Endothelial cell of umbilical vein (primary cell): ENCODE results near the gene WNT11. TPM values are rescaled to one million over a fixed set of nuclear protein-coding genes. Genes with fewer than 3 reads are reported as not detected.

Source experiments
- BruUV-seq: library from RNA; stranded (reverse); fragments of 400-500 nt; replicated peaks from 2 replicates; lab custom pipeline; 2021; lab: Mats Ljungman, UMichigan
- CTCF ChIA-PET: fragments of 300-600, 350-600 bp; sonication (Branson Sonifier 250); formaldehyde crosslinking; loops from one replicate; lab custom pipeline; 2021; ENCODE audit warnings: antibody characterized with exemption, inconsistent platforms; lab: Charles Lee
- POLR2A ChIA-PET: fragments of 300-600, 350-600 bp; sonication (Branson Sonifier 250); formaldehyde crosslinking; loops from one replicate; lab custom pipeline; 2021; ENCODE audit warnings: antibody characterized with exemption, inconsistent platforms; lab: Charles Lee
- DNase-seq: peaks from one replicate; pipeline ENCODE4 v3.0.0-alpha.2; 2011; ENCODE audit warnings: low read depth, low spot score
- FAIRE-seq: peaks from 2 replicates; lab custom pipeline; 2011; peaks lifted over from hg19 to GRCh38; lab: Jason Lieb, UNC
- H2AFZ ChIP-seq: 2 replicates; pipeline ENCODE4 v1.6.0; 2012; ENCODE audit warnings: low read depth, low read length, control low read depth, inconsistent platforms
- H3K27ac ChIP-seq: 2 replicates; pipeline ENCODE4 v1.5.1; 2011; ENCODE audit warnings: low read depth, mild to moderate bottlenecking, control low read depth, low read length, moderate library complexity; ENCODE audit not compliant: insufficient read depth
- H3K27me3 ChIP-seq, 2 experiments: 2 replicates each; pipeline versions ENCODE4 v1.6.0 to v1.6.1; 2011; ENCODE audit warnings: low read length in 2 of 2, mixed read lengths in 1 of 2; ENCODE audit not compliant: control insufficient read depth in 2 of 2, insufficient read depth in 2 of 2
- H3K36me3 ChIP-seq, 2 experiments: 2 replicates in 1 of 2; 3 replicates in 1 of 2; pipeline ENCODE4 v1.5.1; 2011; ENCODE audit warnings: low read length in 2 of 2, mild to moderate bottlenecking in 1 of 2, moderate library complexity in 1 of 2; ENCODE audit not compliant: control insufficient read depth in 2 of 2, insufficient read depth in 2 of 2; ENCODE audit errors: extremely low read depth in 1 of 2
- H3K4me1 ChIP-seq: 3 replicates; pipeline ENCODE4 v1.5.1; 2011; ENCODE audit warnings: mild to moderate bottlenecking, low read length; ENCODE audit not compliant: control insufficient read depth, insufficient read depth; ENCODE audit errors: extremely low read depth
- H3K4me2 ChIP-seq: 2 replicates; pipeline ENCODE4 v1.6.1; 2011; ENCODE audit warnings: low read length, control low read depth, mixed read lengths; ENCODE audit not compliant: insufficient read depth
- H3K4me3 ChIP-seq, 3 experiments: fragments of 200-600 bp in 1 of 3; sonication (generic), shearing (Covaris generic) in 1 of 3; replicated peaks in 1 of 3; 2 replicates each; pipeline ENCODE4 v1.5.1; 2011 to 2016; ENCODE audit warnings: control low read depth in 3 of 3, low read length in 3 of 3, mild to moderate bottlenecking in 2 of 3, inconsistent platforms in 1 of 3, low read depth in 1 of 3, moderate library complexity in 1 of 3; ENCODE audit not compliant: insufficient read depth in 1 of 3
- H3K79me2 ChIP-seq: 2 replicates; pipeline ENCODE4 v1.6.0; 2012; ENCODE audit warnings: low read length, inconsistent platforms; ENCODE audit not compliant: control insufficient read depth, insufficient read depth
- H3K9ac ChIP-seq: replicated peaks from 2 replicates; pipeline ENCODE3; 2011; ENCODE audit warnings: low read length, control low read depth; ENCODE audit not compliant: insufficient read depth; ENCODE audit errors: extremely low read depth
- H3K9me1 ChIP-seq: replicated peaks from 3 replicates; pipeline ENCODE4 v1.6.0; 2011; ENCODE audit warnings: mild to moderate bottlenecking, low read length; ENCODE audit not compliant: control insufficient read depth, insufficient read depth; ENCODE audit errors: extremely low read depth
- H3K9me3 ChIP-seq: replicated peaks from 2 replicates; pipeline ENCODE4 v1.5.1; 2012; ENCODE audit warnings: low read length, inconsistent platforms; ENCODE audit not compliant: control insufficient read depth, insufficient read depth
- H4K20me1 ChIP-seq: replicated peaks from 2 replicates; pipeline ENCODE3; 2011; ENCODE audit warnings: mild to moderate bottlenecking, low read length; ENCODE audit not compliant: control insufficient read depth, insufficient read depth; ENCODE audit errors: extremely low read depth
- EZH2 ChIP-seq: IDR thresholded peaks from 2 replicates; pipeline ENCODE4 v1.6.1; 2012; ENCODE audit warnings: borderline replicate concordance, low read depth, mild to moderate bottlenecking, moderate library complexity, low read length, inconsistent platforms; ENCODE audit not compliant: severe bottlenecking
- FOS ChIP-seq: IDR thresholded peaks from 2 replicates; pipeline ENCODE4 v1.6.1; 2011; ENCODE audit warnings: mild to moderate bottlenecking, low read length, moderate library complexity, borderline replicate concordance; ENCODE audit not compliant: insufficient read depth
- GATA2 ChIP-seq: IDR thresholded peaks from 2 replicates; pipeline ENCODE4 v1.7.0; 2011; ENCODE audit warnings: low read depth, mild to moderate bottlenecking, moderate library complexity, mixed read lengths, low read length; ENCODE audit not compliant: insufficient read length, insufficient read depth
- JUN ChIP-seq: IDR thresholded peaks from 2 replicates; pipeline ENCODE4 v1.6.1; 2011; ENCODE audit warnings: borderline replicate concordance, low read depth; ENCODE audit not compliant: insufficient read length, insufficient read depth
- MYC ChIP-seq: IDR thresholded peaks from one replicate; pipeline ENCODE4 v1.6.1; 2011; ENCODE audit warnings: mild to moderate bottlenecking, low read depth, low read length
- POLR2A ChIP-seq: IDR thresholded peaks from 2 replicates; pipeline ENCODE4 v1.6.1; 2012; ENCODE audit warnings: low read depth, mild to moderate bottlenecking, control low read depth, low read length
- POLR2AphosphoS5 ChIP-seq: IDR thresholded peaks from 2 replicates; pipeline ENCODE4 v1.6.1; 2012; ENCODE audit warnings: low read depth, mild to moderate bottlenecking, control low read depth, low read length, moderate library complexity; ENCODE audit not compliant: insufficient read depth
- dilution Hi-C: fragments of 300-500 bp; cut with MboI; formaldehyde crosslinking; loops from one replicate; pipeline ENCODE4 v1.15.0; 2019; ENCODE audit warnings: low sequenced_read_pairs; ENCODE audit not compliant: extremely low pct_ligation_motif_present
- intact Hi-C: fragments of 100-400 bp; cut with micrococcal nuclease; formaldehyde crosslinking; loops from one replicate; pipeline ENCODE4 v1.10.0; 2022
- polyA plus RNA-seq, 4 experiments: library from polyadenylated mRNA; depleted of rRNA in 3 of 4; stranded (reverse) in 3 of 4; unstranded in 1 of 4; fragments of >200 nt; gene quantifications; 2 replicates each; pipeline versions ENCODE4 v1.2.1 to v1.2.3, GENCODE V29; 2011 to 2012; ENCODE audit warnings: missing spikeins in 1 of 4
- total RNA-seq: library from RNA; stranded (reverse); gene quantifications from 2 replicates; pipeline ENCODE4 v1.2.3, GENCODE V29; 2021
- TF ChIP-seq, protein P1 (sequence below): IDR thresholded peaks from 2 replicates; pipeline ENCODE4 v1.6.1; 2011; ENCODE audit not compliant: insufficient read depth, insufficient read length
- TF ChIP-seq, protein P2 (sequence below), 2 donors: IDR thresholded peaks; 1 replicate in 1 of 2; 2 replicates in 1 of 2; pipeline ENCODE4 v1.5.1; 2011; ENCODE audit warnings: low read length in 2 of 2, mild to moderate bottlenecking in 2 of 2, moderate library complexity in 2 of 2, control low read depth in 1 of 2, inconsistent platforms in 1 of 2, low read depth in 1 of 2; ENCODE audit not compliant: insufficient read depth in 1 of 2; ENCODE audit errors: extremely low read depth in 1 of 2

Gene WNT11
- total and polyA plus RNA-seq, 2 donors (not counting 3 experiments of a cell fraction or from before 2014, with no cell fraction given), result not detected

DNA sequence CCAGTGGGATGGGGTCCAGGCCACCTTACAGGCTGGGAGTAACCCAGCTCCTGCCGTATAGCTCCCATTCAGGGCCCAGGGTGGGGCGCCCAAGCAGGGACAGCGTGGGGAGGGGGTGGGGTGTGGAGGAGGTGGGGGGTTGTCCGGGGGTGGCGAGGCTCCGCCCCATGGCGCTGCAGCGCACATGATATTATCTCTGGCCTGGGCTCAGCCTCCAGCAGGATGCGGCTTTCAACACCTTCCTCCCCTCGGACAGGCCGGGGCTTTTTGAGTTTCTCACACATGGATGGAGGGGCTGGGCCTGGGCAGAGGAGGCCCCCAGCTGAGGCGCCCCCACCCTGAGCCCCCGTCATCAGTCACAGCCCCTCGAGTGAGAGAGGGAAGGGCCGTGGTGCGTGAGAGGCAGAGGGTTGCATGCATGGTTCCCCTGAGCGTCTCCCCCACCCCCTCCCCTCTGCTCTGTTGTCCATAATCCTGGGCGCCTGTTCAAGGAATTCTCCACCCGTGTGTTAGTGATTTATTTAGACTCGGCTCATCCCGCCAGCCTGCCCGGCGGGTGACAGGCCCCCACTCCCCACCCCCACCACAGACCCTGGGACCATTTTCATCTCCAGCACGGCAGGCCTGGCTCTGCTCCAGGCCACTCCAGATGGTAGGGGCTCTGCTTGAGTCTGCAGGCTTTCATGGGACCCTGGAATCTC lies 44.9 kb downstream of the WNT11 start:
- H3K9me3 ChIP-seq, result no peaks in the 10 kb centered on the region
- H3K4me3 ChIP-seq, result no peak overlapping the region
- ChIA-PET POLR2A (no interaction called here), CTCF (interaction anchor here (0.6 to 1.4 kb wide), 6 partner anchors 9 to 454 kb away, joined by 3 to 9 read pairs (median 3); no protein-coding TSS in a partner anchor)
- no peak for TF ChIP-seq POLR2AphosphoS5
- no peak for TF ChIP-seq JUN
- TF ChIP-seq EZH2, result no peak
- TF ChIP-seq MYC, result no peak
- H3K4me2 ChIP-seq, result no peak overlapping the region
- BruUV-seq, result no TSS peak
- H3K36me3 ChIP-seq, result no peaks in the 10 kb centered on the region
- H3K79me2 ChIP-seq, result no peaks in the 10 kb centered on the region
- FAIRE-seq, result no peak
- dilution Hi-C loops, result no loop called here
- no peaks in the 10 kb centered on the region for H4K20me1 ChIP-seq
- intact Hi-C loops, result no loop called here
- no peak overlapping the region for H3K9ac ChIP-seq
- no peak overlapping the region for H3K27ac ChIP-seq
- H3K9me1 ChIP-seq, result no peaks in the 10 kb centered on the region
- no peaks in the 10 kb centered on the region for H3K27me3 ChIP-seq
- no peaks in the 10 kb centered on the region for H3K4me1 ChIP-seq
- DNase-seq, result no peak
- no peak overlapping the region for H2AFZ ChIP-seq

DNA sequence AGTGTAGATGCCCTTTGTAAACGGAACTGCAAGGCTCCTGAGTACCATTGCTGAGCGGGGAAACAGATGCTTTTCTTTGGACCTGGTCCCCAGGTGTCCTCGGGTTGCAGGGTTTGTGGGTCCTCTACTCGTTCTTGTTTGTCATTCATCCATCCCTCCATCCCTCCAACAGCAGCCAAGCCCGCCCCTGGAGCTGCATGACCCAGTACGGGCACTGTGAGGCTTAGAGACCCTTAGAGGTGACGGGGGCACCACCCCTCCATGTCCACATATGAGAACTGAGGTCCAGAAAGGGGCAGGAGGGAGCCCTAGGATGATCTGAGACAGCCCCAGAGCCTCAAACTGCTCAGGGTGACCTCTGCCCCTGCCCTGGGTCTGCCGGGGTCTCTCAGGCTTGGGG lies 45.4 kb downstream of the WNT11 start:
- no peaks in the 10 kb centered on the region for H4K20me1 ChIP-seq
- no peak overlapping the region for H2AFZ ChIP-seq
- H3K4me1 ChIP-seq, result no peaks in the 10 kb centered on the region
- dilution Hi-C loops, result no loop called here
- no peaks in the 10 kb centered on the region for H3K9me3 ChIP-seq
- DNase-seq (no peak), FAIRE-seq (no peak)
- no TSS peak for BruUV-seq
- CTCF ChIA-PET, result interaction anchor here (0.6 to 1.1 kb wide), 5 partner anchors 9 to 454 kb away, joined by 3 to 9 read pairs (median 3); no protein-coding TSS in a partner anchor
- H3K27me3 ChIP-seq, result no peaks in the 10 kb centered on the region
- H3K4me3 ChIP-seq, result no peak overlapping the region
- intact Hi-C loops, result no loop called here
- no peak overlapping the region for H3K4me2 ChIP-seq
- H3K27ac ChIP-seq, result no peak overlapping the region
- H3K9ac ChIP-seq, result no peak overlapping the region
- H3K9me1 ChIP-seq, result no peaks in the 10 kb centered on the region
- H3K79me2 ChIP-seq, result no peaks in the 10 kb centered on the region
- POLR2A ChIA-PET, result no interaction called here
- no peak for TF ChIP-seq JUN
- no peak for TF ChIP-seq POLR2A
- no peak for TF ChIP-seq MYC
- TF ChIP-seq, protein P1, sequence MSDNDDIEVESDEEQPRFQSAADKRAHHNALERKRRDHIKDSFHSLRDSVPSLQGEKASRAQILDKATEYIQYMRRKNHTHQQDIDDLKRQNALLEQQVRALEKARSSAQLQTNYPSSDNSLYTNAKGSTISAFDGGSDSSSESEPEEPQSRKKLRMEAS, result no peak
- TF ChIP-seq EZH2, result no peak
- no peak for TF ChIP-seq FOS
- TF ChIP-seq GATA2, result no peak
- TF ChIP-seq POLR2AphosphoS5, result no peak
- TF ChIP-seq, protein P2, sequence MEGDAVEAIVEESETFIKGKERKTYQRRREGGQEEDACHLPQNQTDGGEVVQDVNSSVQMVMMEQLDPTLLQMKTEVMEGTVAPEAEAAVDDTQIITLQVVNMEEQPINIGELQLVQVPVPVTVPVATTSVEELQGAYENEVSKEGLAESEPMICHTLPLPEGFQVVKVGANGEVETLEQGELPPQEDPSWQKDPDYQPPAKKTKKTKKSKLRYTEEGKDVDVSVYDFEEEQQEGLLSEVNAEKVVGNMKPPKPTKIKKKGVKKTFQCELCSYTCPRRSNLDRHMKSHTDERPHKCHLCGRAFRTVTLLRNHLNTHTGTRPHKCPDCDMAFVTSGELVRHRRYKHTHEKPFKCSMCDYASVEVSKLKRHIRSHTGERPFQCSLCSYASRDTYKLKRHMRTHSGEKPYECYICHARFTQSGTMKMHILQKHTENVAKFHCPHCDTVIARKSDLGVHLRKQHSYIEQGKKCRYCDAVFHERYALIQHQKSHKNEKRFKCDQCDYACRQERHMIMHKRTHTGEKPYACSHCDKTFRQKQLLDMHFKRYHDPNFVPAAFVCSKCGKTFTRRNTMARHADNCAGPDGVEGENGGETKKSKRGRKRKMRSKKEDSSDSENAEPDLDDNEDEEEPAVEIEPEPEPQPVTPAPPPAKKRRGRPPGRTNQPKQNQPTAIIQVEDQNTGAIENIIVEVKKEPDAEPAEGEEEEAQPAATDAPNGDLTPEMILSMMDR (IDR thresholded peaks at IDR 0.05; ENCODE audit: extremely low read depth in 1 of 2, insufficient read depth in 1 of 2, low read depth in 1 of 2, low read length in 2 of 2), result no peak
- H3K36me3 ChIP-seq, result no peaks in the 10 kb centered on the region
